Measurements from ENCODE around the gene AKAP6.
"Not testable (repeated sequence)": the region's sequence is repeated elsewhere in the genome, so short reads cannot be mapped to it uniquely, and the experiment has no call there.

DNA sequence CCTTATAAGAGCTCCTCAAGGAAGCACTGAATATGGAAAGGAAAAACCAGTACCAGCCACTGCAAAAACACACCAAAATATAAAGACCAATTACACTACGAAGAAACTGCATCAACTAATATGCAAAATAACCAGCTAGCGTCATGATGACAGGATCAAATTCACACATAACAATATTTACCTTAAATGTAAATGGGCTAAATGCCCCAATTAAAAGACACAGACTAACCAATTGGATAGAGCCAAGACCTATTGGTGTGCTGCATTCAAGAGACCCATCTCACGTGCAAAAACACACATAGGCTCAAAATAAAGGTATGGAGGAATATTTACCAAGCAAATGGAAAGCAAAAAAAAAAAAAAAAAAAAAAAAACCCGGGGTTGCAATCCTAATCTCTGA, 133.5 kb downstream of the AKAP6 start:
- not testable (repeated sequence) for TF ChIP-seq CTCF (IDR thresholded peaks at IDR 0.05; ENCODE audit: low read depth, low read length, poor library complexity, severe bottlenecking); EZH2phosphoT487 (IDR thresholded peaks at IDR 0.05; ENCODE audit: borderline replicate concordance, low read length)
